HepG2 (cell line): ENCODE measurements around the gene FOSB. TPM values are rescaled to one million over a fixed set of nuclear protein-coding genes. Genes with fewer than 3 reads are reported as not detected.

Experiments
- ATAC-seq: fragments of 200-7000 bp; cut with Tn5 transposase; 3 replicates; pipeline ENCODE4 v1.9.1; 2020; ENCODE audit warnings: mild to moderate bottlenecking, moderate library complexity
- BruUV-seq: library from RNA; stranded (reverse); fragments of 400-500 nt; replicated peaks from 2 replicates; lab custom pipeline; 2021; lab: Mats Ljungman, UMichigan
- CTCF ChIA-PET: fragments of 300-600 bp; formaldehyde crosslinking; extraction: SDS; loops from one replicate; lab custom pipeline; 2021; ENCODE audit warnings: low total read pairs, inconsistent platforms, low intra/inter-chr PET ratio; lab: Yijun Ruan, JAX
- POLR2A ChIA-PET: fragments of 350-600 bp; sonication (Branson Sonifier 250); formaldehyde crosslinking; loops from one replicate; lab custom pipeline; 2020; ENCODE audit warnings: antibody characterized with exemption, inconsistent platforms; lab: Yijun Ruan, JAX
- DNase-seq: peaks from one replicate; pipeline ENCODE4 v3.0.0-alpha.2; 2015; ENCODE audit warnings: low spot score
- FAIRE-seq: peaks from 3 replicates; lab custom pipeline; 2011; peaks lifted over from hg19 to GRCh38; lab: Jason Lieb, UNC
- H2AFZ ChIP-seq: one replicate; pipeline ENCODE4 v1.6.1; 2011; ENCODE audit warnings: low read length, inconsistent platforms
- H3K27ac ChIP-seq: fragments of 300-600 bp; 3 replicates; pipeline ENCODE4 v1.8.0; 2011; ENCODE audit warnings: mixed run types, mild to moderate bottlenecking, mixed read lengths, low read length, inconsistent platforms; ENCODE audit not compliant: insufficient read depth; ENCODE audit errors: extremely low read length
- H3K27me3 ChIP-seq, 2 experiments: fragments of 200-600 bp in 1 of 2; 2 replicates in 1 of 2; 3 replicates in 1 of 2; pipeline versions ENCODE4 v1.6.0 to v1.8.0; 2011; ENCODE audit warnings: low read length in 2 of 2, mild to moderate bottlenecking in 2 of 2, moderate library complexity in 2 of 2, inconsistent platforms in 1 of 2; ENCODE audit not compliant: insufficient read depth in 2 of 2, control insufficient read depth in 1 of 2
- H3K36me3 ChIP-seq, 2 experiments: fragments of 200-600 bp in 1 of 2; replicated peaks in 1 of 2; 2 replicates in 1 of 2; 3 replicates in 1 of 2; pipeline versions ENCODE4 v1.5.1 to v1.8.0; 2011; ENCODE audit warnings: low read length in 2 of 2, inconsistent platforms in 1 of 2; ENCODE audit not compliant: insufficient read depth in 2 of 2, control insufficient read depth in 1 of 2
- H3K4me1 ChIP-seq: 2 replicates; pipeline ENCODE4 v1.5.1; 2012; ENCODE audit warnings: low read length, inconsistent platforms; ENCODE audit not compliant: insufficient read depth
- H3K4me2 ChIP-seq: 2 replicates; pipeline ENCODE4 v1.6.0; 2011; ENCODE audit warnings: low read depth, low read length, inconsistent platforms
- H3K4me3 ChIP-seq, 3 experiments: fragments of 200-600 bp in 1 of 3; sonication (generic), shearing (Covaris generic) in 1 of 3; replicated peaks in 1 of 3; 2 replicates each; pipeline ENCODE4 v1.5.1; 2011 to 2016; ENCODE audit warnings: low read length in 3 of 3, inconsistent platforms in 2 of 3, low read depth in 2 of 3, mild to moderate bottlenecking in 2 of 3, control low read depth in 1 of 3, mixed read lengths in 1 of 3; ENCODE audit not compliant: insufficient read depth in 1 of 3
- H3K79me2 ChIP-seq: one replicate; pipeline ENCODE4 v1.6.1; 2011; ENCODE audit warnings: low read length, inconsistent platforms; ENCODE audit not compliant: insufficient read depth
- H3K9ac ChIP-seq: 2 replicates; pipeline ENCODE4 v1.6.0; 2011; ENCODE audit warnings: mild to moderate bottlenecking, low read depth, low read length, inconsistent platforms; ENCODE audit not compliant: insufficient read depth
- H3K9me3 ChIP-seq: 2 replicates; pipeline ENCODE4 v1.5.1; 2012; ENCODE audit warnings: mild to moderate bottlenecking, low read length
- H4K20me1 ChIP-seq: 2 replicates; pipeline ENCODE4 v1.6.0; 2011; ENCODE audit warnings: inconsistent platforms, mild to moderate bottlenecking, low read length, moderate library complexity; ENCODE audit not compliant: insufficient read depth
- ADNP ChIP-seq: sonication (generic); formaldehyde crosslinking; IDR thresholded peaks from 2 replicates; pipeline ENCODE4 v1.4.0; 2020; ENCODE audit warnings: missing genetic modification reagents
- FOXO1 ChIP-seq: sonication (generic); formaldehyde crosslinking; IDR thresholded peaks from 2 replicates; pipeline ENCODE4 v1.4.0; 2020; ENCODE audit warnings: missing genetic modification reagents
- HBP1 ChIP-seq: IDR thresholded peaks from 2 replicates; pipeline ENCODE4 v1.6.1; 2016; ENCODE audit warnings: low read depth, control low read depth
- JUN ChIP-seq: sonication (generic); formaldehyde crosslinking; IDR thresholded peaks from 2 replicates; pipeline ENCODE4 v1.4.0; 2020; ENCODE audit warnings: mild to moderate bottlenecking, missing genetic modification reagents
- POLR2AphosphoS5 ChIP-seq: IDR thresholded peaks from 2 replicates; pipeline ENCODE4 v1.6.1; 2012; ENCODE audit warnings: low read depth, low read length
- ZMYM3 ChIP-seq: sonication (generic); formaldehyde crosslinking; IDR thresholded peaks from 2 replicates; pipeline ENCODE4 v1.5.1; 2020; ENCODE audit warnings: mild to moderate bottlenecking, missing genetic modification reagents
- ZNF121 ChIP-seq: sonication (generic); formaldehyde crosslinking; IDR thresholded peaks from 2 replicates; pipeline ENCODE4 v1.5.0; 2020; ENCODE audit warnings: mild to moderate bottlenecking, missing genetic modification reagents
- ZNF770 ChIP-seq: sonication (generic); formaldehyde crosslinking; IDR thresholded peaks from 2 replicates; pipeline ENCODE4 v1.5.0; 2020; ENCODE audit warnings: mild to moderate bottlenecking, missing genetic modification reagents
- WGBS: methylation state at CpG from one replicate; pipeline ENCODE4 v1.1.6; 2017; ENCODE audit warnings: low lambda C conversion rate; 5-methylcytosine and 5-hydroxymethylcytosine counted together
- in situ Hi-C: cut with HindIII; loops from 2 replicates; pipeline ENCODE4 v1.10.0; 2017; ENCODE audit warnings: low pct_unique_long_range_greater_than_20kb; ENCODE audit not compliant: extremely low pct_ligation_motif_present
- intact Hi-C: fragments of 100-400 bp; cut with micrococcal nuclease; formaldehyde crosslinking; loops from one replicate; pipeline ENCODE4 v1.10.0; 2022; ENCODE audit not compliant: unreplicated experiment
- polyA plus RNA-seq, 8 experiments: library from polyadenylated mRNA; depleted of rRNA in 3 of 8; stranded (reverse) in 7 of 8; unstranded in 1 of 8; fragments of >200 nt; fragmentation: Illumina TruSeq in 4 of 8; extraction: Trizol in 4 of 8; gene quantifications; 2 replicates each; pipeline versions ENCODE4 v1.2.1 to v1.2.3, GENCODE V29; 2011 to 2016; ENCODE audit warnings: low read depth in 4 of 8, missing spikeins in 1 of 8, mixed read lengths in 1 of 8; ENCODE audit not compliant: insufficient read depth in 1 of 8
- total RNA-seq, 5 experiments: library from RNA; depleted of rRNA; stranded (reverse); fragments of >200 nt; fragmentation: Illumina TruSeq; extraction: Trizol; gene quantifications; 2 replicates each; pipeline ENCODE4 v1.2.3, GENCODE V29; 2016; ENCODE audit warnings: low read depth in 1 of 5
- TF ChIP-seq, protein P1 (sequence below): sonication (generic); formaldehyde crosslinking; IDR thresholded peaks from 2 replicates; pipeline ENCODE4 v1.4.0; 2020; ENCODE audit warnings: missing genetic modification reagents

FOSB gene
- total and polyA plus RNA-seq, 2 of the 13 experiments (the other 11 are each of a cell fraction or from before 2014, with no cell fraction given), result 2.8 to 6.0 TPM

DNA sequence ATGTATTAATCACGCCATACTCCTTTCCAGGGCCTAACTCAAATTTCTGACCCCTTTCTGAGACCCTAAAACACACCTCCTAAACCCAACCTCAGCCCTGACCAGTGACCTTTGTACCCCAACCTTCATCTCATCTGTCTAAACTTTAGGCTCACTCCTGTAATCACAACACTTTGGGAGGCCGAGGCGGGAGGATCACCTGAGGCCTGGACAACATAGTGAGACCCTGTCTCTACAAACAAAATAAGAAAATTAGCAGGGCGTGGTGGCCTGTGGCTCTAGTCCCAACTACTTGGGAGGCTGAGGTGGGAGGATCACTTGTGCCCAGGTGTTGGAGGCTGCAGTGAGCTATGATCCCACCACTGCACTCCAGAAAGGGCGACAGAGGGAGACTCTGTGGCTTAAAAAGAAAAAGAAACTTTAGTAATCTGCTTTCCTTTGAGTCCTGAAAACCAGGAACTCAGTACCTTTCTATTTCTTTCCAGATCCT, 24.4 kb downstream of the FOSB start:
- no peak overlapping the region for H3K9ac ChIP-seq
- no TSS peak for BruUV-seq
- ChIA-PET CTCF (interaction anchor here (1.2 kb wide), 1 partner anchor 31 kb away, joined by 4 read pairs; no protein-coding TSS in a partner anchor), POLR2A (no interaction called here)
- no peaks in the 10 kb centered on the region for H3K79me2 ChIP-seq
- DNase-seq (no peak), FAIRE-seq (no peak), ATAC-seq (no peak)
- H2AFZ ChIP-seq, result no peak overlapping the region
- 75% methylated on average over 5 of the region's 5 CpGs for WGBS
- H3K4me3 ChIP-seq, result peak overlapping the region in 2 of 3 experiments; percentile 78 to 91; a peak in 4 of 6 replicates
- intact Hi-C loops (loop anchor here (2.0 kb wide), 1 partner anchor 23 kb away; no protein-coding TSS in a partner anchor), in situ Hi-C loops (no loop called here)
- peak; percentile 95 for TF ChIP-seq ZNF770 (CRISPR knock-in tag)
- peak; percentile 95 for TF ChIP-seq ZNF121 (CRISPR knock-in tag)
- TF ChIP-seq FOXO1, result no peak
- TF ChIP-seq ADNP (CRISPR knock-in tag), result 0 out of 2 replicates have a peak, but pooled peaks have one; percentile 28
- no peak for TF ChIP-seq HBP1
- no peak for TF ChIP-seq JUN (CRISPR knock-in tag)
- TF ChIP-seq, protein P1, sequence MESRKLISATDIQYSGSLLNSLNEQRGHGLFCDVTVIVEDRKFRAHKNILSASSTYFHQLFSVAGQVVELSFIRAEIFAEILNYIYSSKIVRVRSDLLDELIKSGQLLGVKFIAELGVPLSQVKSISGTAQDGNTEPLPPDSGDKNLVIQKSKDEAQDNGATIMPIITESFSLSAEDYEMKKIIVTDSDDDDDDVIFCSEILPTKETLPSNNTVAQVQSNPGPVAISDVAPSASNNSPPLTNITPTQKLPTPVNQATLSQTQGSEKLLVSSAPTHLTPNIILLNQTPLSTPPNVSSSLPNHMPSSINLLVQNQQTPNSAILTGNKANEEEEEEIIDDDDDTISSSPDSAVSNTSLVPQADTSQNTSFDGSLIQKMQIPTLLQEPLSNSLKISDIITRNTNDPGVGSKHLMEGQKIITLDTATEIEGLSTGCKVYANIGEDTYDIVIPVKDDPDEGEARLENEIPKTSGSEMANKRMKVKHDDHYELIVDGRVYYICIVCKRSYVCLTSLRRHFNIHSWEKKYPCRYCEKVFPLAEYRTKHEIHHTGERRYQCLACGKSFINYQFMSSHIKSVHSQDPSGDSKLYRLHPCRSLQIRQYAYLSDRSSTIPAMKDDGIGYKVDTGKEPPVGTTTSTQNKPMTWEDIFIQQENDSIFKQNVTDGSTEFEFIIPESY (CRISPR knock-in tag), result no peak
- no peak for TF ChIP-seq POLR2AphosphoS5
- TF ChIP-seq ZMYM3 (CRISPR knock-in tag), result no peak; the same call in 1 of the 2 replicates
- H3K36me3 ChIP-seq, result no peaks in the 10 kb centered on the region
- H3K4me1 ChIP-seq, result peaks cover 26% of the 10 kb centered on the region
- H3K4me2 ChIP-seq, result peak overlapping the region; percentile 93
- H3K27ac ChIP-seq, result no peak overlapping the region
- no peaks in the 10 kb centered on the region for H3K9me3 ChIP-seq
- no peaks in the 10 kb centered on the region; a peak in 1 of 5 replicates for H3K27me3 ChIP-seq
- no peaks in the 10 kb centered on the region for H4K20me1 ChIP-seq
